ENCODE measurements around the gene GCAT.
"Not testable (repeated sequence)": the region's sequence is repeated elsewhere in the genome, so short reads cannot be mapped to it uniquely, and the experiment has no call there.

GCAT gene

DNA sequence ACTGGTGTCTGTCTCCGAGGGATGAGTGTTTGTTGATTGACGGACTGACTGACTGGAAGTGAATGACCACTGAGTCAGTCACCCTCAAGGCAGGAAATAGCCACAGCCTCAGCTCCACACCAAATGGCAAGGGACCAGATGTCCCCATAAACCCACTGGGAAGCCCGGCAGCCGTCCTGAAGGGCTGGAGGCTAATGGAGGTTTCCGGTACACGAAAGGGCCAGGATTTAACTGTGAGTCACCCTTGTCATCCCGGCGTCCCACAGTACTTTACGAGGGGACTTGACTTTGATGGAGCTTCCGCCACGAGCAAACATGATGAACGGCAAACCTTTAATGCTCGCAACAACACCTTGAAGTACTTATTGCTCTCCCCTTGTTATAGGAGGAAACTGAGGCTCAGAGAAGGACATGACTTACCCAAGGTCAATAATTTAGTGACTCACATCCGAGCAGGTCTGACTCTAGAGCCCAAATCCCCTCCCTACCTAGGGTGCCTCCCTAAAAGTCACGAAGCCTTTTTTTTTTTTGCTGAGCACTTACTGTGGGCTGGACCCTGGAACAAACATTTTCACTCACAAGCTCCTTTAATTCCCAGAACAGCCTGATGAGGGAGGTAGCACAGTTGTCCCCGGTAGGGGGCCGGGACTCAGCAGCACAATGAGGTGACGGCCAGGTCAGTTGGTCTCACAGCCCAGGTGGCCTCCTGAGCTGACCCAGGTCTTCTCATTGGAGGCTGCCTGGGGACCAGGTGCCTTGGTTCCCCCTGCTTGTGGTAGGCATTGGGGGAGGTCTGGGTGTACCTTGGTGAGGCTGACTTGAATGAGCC is 25.2 kb upstream of the GCAT start:
- no peak for DNase-seq (ENCODE audit: low read depth)

DNA sequence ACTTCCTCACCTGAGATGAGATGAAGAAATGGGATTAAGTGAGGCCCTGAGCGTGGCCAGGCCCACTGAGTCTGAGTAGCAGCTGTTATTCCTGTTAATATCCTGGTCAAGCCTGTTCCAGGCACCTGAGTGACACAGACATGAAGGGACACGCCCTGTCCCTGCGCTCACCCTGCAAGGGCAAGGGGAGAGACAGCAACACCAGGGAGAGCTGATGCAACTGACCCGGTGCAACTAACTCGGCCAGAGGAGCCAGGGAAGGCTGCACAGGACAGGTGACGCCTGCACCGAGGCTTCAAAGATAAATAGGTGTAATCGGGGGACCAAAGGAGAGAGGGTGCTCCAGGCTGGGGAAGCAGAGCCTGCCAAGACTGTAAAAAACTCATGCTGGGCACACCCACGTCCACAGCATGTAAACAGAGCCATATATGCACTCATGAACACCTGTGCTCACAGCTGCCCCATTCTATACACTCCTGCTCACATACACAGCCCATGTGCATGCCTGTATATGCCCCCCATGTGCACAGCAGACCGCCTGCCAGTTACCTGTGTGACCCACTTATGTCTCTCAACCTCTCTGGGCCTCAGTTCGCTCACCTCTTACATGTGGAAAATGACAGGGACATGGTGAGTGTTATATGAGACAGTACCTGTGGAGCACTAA is 22.8 kb upstream of the GCAT start:
- DNase-seq (ENCODE audit: low read depth) = no peak

DNA sequence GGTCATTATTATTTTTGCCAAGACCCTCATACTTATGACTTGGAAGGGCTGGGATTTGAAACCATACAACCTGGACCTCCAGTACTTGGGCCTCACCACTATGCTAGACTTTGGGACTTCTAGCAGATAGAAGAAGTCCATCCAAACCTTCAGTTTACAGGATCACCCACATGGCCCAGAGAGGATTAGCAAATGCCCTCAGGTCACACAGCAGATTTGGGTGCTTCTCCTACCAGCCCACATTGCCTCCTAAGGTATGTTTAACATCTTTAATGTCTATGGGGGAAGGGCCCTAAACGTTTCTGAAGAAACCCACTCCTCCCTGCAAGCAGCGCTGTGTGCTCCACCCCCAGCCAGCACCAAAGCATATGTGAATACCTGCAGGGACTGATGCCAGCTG is 17.5 kb upstream of the GCAT start:
- no peak for DNase-seq (ENCODE audit: low read depth)

DNA sequence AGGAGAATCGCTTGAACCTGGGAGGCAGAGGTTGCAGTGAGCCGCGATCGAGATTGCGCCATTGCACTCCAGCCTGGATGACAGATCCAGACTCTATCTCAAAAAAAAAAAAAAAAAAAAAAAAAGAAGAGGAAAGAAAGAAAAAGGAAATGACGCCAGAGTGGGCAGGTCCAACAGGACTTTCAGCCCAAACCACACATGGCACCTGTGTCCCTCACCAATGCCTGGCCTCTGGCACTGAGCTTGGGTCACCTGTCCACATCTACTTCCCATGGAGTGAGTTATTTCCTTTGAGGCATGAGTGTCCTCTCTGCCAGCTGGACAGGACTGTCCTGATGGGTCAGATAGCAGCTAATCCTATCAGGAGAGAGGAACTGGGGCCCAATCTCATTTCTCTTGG is 15.2 kb upstream of the GCAT start:
- DNase-seq (ENCODE audit: low read depth) = no peak

DNA sequence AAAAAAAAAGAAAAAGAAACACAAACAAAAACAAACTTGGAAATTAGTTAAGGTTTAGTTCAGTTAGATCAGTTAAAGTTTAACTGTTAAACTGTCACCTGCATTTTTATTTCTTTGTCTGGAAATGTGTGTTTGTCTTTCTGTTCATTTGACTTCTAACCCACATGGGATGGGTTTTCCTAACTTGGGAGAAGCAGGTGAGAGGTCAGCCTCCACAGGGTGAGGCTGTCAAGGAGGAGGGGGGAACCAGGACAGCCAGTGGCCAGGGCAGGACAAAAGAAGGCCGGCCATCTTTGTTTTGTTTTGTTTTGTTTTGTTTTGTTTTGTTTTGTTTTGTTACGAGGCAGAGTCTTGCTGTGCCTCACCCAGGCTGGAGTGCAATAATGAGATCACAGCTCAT is 13.4 kb upstream of the GCAT start:
- DNase-seq (ENCODE audit: low read depth) = no peak

DNA sequence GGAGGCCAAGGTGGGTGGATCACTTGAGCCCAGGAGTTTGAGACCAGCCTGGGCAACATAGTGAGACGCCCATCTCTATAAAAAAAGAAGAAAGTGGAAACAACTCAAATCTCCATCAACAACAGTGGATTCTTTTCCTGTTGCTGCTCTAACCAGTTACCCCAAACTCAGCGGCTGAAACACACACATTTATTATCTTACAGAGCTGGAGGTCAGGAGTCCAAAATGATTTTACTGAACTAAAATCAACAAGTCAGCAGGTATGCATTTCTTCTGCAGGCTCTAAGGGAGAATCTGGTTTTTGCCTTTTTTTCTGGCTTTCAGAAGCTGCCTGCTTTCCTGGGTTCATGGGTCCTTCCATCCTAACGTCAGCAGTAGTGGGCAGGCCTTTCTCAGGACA is 11.7 kb upstream of the GCAT start:
- DNase-seq (ENCODE audit: low read depth) = no peak

DNA sequence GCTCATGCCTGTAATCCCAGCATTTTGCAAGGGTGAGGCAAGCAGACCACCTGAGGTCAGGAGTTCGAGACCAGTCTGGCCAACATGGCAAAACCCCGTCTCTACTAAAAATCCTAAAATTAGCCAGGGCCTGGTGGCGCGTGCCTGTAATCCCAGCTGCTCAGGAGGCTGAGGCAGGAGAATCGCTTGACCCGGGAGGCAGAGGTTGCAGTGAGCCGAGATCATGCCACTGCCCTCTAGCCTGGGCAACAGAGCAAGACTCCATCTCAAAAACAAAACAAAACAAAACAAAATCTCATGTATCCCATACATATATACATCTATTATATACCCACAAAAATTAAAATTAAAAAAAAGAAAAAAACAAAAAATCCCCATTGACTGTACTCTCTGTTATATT is 10.5 kb upstream of the GCAT start:
- not testable (repeated sequence) for DNase-seq (ENCODE audit: low read depth)

DNA sequence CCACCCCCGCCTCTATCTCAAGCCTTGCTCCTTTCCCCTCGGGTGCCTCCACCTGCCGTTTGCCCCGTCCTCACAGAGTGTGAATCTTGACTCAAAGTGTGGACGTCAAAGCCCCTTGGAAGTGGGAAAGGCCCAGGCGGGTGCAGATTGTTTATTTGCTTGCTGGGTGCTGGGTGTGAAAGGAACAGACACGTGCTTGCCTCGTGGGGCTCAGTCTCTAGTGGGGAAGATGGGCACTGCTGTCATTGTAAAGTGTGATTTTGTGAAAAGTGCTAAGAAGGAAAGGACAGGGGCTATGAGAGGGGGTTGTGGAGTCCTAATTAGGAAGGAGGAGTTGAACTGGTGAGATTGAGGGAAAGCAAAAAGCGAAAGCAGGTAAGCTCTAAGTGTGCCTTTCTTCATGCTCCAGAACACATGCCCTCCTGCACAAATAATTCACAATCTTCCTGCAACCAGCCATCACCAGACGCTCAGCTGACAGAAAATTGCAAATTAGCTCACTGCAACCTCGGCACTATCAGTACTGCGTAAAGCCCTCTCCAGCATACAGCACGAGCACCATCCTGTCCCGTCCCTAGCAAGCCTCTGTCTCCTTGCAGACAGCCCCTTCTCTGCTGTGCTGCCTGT is 9.7 kb upstream of the GCAT start:
- no peak for DNase-seq (ENCODE audit: low read depth)

DNA sequence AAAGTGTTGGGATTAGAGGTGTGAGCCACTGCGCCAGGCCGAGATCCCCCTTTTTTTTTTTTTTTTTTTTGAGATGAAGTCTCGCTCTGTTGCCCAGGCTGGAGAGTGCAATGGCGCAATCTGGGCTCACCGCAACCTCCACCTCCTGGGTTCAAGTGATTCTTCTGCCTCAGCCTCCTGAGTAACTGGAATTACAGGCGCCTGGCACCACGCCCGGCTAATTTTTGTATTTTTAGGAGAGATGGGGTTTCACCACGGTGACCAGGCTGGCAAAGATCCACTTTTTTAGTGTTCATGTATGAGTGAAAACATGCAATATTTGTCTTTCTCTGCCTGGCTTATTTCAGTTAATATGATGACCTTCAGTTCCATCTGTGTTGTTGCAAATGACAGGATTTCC is 7.8 kb upstream of the GCAT start:
- not testable (repeated sequence) for DNase-seq (ENCODE audit: low read depth)

DNA sequence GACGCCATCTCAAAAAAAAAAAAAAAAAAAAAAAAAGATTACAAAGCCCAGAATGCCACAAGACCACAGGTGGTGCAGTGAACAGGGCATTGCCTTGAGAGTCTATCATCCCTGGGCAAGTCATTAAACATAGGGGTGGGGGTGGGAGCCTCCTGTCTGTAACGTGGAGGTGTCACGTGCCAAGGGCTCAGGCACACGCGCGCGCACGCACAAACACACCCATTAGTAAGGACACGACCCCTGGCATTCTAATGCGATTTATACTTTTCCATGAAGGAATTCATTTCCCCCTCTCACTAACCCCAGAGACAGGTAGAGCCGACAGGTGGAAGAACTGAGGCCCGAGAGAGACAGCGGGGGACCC is 5.8 kb upstream of the GCAT start:
- DNase-seq (ENCODE audit: low read depth) = no peak

DNA sequence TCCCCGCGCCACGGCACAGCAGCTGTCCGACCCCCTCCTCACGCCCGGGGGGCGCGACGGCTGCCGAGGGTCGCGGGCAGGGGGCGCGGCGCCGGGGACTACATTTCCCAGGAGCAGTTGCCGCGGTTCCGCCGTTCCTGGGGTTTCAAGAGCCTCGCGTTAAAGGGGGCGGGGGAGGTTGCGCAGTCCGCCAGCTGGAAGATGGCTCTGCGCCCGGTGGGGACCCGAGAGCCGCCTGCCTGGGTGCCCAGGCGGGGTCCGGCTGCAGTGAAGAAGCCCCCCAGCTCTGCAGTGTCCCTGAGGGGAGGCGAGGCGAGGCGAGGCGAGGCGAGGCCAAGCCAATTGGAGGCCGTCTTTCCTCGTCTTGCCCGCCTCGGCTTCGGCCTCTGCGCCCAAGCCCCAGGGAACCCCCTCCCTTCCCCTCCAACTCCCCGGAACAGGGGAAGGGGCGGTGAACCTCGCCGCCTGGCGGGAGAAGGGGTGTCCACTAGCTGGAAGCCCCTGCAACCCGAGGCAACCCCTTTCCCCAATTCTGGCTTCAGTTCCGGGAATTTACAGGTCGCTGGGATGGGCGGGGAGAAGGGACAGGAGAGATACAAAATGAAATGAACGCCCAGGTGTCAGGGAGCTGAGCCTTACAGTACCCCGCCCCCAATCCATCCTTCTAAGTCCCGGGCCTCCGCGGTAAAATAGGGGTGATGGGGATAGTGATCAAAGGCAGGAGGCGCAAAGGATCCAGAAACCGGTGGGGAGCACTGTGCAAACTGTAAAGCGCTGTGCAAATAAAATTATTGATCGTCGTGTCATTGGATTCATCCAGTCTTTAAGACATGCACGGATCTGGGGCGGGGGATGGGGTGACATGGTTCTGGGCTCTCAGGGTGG is 5.2 kb upstream of the GCAT start:
- DNase-seq (ENCODE audit: low read depth) = peak; percentile 52

DNA sequence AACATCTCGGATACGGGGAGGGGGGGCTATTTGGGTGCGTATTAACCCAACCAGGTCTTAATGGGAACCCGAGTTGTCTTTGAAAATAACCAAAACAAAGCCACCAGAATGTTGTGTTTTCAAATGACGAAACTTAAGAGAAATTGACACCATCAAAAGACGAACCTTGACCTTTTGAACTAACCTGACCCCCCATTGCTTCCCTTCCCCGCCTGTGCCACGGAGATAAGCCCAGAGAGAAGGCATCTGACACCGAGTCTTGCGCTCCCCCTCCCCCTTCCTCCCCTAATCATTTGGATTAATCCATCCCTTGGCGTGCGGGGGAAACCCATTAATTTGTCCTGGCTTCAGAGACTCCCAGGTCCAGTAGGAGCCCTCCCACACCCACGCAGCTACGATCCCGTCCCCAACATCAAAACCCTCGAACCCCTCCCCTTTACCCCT is 4.5 kb upstream of the GCAT start:
- no peak for DNase-seq (ENCODE audit: low read depth)

DNA sequence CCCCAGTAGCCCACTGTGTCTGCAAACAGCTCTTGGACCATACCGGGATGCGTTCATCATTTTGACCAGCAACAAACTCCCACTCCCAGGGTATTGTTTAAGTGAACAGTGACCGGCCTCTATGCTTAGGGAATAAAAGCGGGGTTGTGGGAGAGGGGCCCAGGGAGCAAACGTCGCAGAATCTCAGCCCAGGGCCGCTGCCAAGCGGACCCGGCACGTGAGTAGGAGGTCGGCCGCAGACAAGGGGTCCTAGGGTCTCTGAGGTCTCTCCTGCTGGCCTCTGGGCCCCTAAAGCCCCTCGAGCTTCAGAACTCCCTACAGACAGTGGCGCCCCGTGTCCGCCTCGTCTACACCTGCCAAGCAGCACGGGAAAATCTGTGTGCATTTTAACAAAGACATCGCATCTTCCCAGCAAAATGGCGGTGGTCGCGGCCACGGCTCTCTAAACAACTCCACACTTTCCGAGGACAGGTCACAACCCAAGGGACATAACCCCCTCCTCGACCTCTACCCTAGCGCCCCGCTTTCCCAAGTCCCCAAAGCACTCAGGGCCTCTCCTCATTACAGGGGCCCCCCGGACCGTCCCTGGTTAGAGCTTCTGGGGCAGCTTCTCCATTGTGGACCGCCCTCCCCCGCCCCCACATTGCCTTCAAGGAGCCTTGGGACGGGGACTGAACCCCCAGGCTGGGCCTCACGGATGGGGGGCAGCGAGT is 3.9 kb upstream of the GCAT start:
- DNase-seq (ENCODE audit: low read depth) = no peak

DNA sequence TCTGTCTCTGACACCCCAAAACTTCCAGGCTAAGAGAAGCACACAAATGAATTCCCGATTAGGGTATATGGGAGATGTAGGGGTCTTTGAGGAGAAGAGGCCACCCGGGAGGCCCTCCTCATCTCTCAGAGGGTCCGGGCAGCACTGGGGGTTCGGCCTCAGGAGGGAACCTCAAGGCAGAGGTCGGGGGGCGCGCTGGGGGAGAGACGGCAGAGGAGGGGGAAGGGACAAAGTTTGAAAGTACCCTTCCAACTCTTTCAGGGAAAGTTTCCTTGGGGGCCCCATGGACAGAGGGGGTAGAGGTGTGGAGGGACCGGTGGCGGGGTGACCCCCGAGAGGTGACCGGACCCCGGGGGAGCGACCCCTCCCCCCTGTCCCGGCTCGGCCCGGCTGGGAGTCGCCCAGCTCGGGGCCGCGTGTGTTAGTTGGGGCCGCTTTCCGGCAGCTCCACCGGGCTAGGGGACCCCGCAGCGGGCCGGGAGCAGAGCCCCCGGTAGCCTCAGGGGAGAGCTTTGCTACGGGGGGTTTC is 3.3 kb upstream of the GCAT start:
- no peak for DNase-seq (ENCODE audit: low read depth)

DNA sequence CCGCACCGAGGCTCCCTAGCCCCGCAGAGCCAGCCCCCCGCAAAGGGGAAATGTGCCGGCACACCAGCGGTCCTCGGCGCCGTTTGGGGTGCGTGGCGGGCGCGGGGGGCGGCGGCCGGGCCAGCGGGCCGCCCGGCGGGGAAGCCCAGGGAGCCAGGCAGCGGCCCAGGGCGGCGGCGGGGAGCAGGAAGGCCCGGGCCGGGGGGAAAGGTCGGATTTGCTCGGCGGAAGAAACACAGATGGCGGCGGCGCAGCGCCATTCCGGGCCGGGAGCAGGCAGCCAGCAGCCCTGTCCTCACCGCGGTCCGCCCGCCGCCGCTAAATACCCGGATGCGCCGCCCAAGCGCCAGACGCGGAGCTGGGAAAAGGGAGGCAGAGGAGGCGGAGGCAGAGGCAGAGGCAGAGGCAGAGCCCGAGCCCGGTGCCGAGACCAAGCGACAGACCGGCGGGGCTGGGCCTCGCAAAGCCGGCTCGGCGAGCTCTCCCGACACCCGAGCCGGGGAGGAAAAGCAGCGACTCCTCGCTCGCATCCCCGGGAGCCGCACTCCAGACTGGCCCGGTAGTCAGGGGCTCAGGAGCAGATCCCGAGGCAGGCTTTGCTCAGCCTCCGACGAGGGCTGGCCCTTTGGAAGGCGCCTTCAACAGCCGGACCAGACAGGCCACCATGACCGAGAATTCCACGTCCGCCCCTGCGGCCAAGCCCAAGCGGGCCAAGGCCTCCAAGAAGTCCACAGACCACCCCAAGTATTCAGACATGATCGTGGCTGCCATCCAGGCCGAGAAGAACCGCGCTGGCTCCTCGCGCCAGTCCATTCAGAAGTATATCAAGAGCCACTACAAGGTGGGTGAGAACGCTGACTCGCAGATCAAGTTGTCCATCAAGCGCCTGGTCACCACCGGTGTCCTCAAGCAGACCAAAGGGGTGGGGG is 2.6 kb upstream of the GCAT start:
- DNase-seq (ENCODE audit: low read depth) = peak; percentile 85

DNA sequence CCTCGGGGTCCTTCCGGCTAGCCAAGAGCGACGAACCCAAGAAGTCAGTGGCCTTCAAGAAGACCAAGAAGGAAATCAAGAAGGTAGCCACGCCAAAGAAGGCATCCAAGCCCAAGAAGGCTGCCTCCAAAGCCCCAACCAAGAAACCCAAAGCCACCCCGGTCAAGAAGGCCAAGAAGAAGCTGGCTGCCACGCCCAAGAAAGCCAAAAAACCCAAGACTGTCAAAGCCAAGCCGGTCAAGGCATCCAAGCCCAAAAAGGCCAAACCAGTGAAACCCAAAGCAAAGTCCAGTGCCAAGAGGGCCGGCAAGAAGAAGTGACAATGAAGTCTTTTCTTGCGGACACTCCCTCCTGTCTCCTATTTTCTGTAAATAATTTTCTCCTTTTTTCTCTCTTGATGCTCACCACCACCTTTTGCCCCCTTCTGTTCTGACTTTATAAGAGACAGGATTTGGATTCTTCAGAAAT is 1.9 kb upstream of the GCAT start:
- DNase-seq (ENCODE audit: low read depth) = no peak

DNA sequence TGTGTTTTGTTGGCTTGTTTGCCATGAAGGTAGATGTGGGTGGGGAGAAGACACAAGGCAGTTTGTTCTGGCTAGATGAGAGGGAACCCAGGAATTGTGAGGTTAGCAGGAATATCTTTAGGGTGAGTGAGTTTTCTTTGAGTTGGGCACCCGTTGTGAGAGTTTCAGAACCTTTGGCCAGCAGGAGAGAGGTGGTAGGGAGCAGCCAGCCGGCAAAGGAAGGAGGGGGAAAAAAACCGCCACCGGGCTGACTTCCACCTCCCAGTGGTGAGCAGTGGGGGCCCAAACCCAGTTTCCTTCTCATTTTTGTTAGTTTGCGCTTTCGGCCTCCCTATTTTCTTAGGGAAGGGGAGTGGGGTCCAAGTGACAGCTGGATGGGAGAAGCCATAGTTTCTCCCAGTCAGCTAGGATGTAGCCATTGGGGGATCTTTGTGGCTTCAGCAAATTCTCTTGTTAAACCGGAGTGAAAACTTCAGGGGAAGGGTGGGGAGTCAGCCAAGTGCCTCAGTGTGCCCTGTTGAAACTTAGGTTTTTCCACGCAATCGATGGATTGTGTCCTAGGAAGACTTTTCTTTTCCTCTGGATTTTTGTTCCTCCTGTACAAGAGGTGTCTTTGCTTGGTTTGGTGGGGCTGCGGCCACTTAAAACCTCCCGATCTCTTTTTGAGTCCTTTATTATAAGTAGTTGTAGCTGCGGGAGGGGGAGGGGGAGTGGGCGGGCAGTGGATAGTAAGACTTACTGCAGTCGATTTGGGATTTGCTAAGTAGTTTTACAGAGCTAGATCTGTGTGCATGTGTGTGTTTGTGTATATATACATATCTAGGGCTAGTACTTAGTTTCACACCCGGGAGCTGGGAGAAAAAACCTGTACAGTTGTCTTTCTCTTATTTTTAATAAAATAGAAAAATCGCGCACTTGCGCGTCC is 1.1 kb upstream of the GCAT start:
- peak; percentile 28 for DNase-seq (ENCODE audit: low read depth)

DNA sequence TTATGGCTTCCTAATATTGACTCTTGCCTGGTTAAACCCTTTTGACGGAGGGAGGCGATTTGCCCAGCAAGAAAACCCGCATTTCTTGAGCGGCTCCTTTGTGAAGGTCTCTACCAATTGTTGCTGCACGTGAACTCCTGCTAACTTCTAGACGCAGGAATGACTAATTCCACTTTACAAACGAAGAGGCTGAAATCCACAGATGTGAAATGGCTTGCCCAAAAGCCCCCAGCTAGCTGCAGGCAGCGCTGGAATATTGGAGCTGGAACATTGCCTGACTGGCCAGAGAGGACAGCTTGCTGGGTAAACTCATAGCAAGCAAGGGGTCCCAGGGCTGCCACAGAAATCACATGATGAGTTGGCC is 542 bp downstream of the GCAT start:
- DNase-seq (ENCODE audit: low read depth) = no peak

DNA sequence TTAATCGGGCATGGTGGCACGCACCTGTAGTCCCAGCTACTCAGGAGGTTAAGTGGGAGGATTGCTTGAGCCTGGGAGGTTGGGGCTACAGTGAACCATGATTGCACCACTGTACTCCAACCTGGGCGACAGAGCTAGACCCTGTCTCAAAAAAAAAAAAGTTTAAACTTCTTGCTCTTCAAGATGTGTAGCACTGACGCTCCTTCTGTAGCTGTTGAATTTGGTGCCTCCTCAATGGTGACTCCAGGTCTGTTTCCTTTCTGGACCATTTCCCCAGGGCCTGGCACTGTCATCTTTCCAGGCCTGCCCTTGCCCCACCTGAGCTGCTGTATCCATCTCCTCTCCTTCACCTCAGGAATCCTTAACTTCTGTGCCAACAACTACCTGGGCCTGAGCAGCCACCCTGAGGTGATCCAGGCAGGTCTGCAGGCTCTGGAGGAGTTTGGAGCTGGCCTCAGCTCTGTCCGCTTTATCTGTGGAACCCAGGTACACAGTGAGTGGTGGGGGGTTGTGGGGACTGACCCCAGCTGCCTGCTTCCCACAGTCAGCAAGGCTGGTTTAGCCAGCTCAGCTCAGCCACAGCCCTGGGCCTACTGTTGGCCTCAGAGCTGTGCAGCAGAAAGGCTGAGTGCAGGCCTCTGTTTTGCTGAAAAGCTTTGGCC is 2.1 kb downstream of the GCAT start:
- DNase-seq (ENCODE audit: low read depth) = no peak
